Tibial nerve (tissue), 4 donors: ENCODE measurements around the gene MRPL38.
A peak's percentile ranks its signal among the peaks of the same experiment; 100 is the strongest.

ENCODE experiments used
- CTCF ChIP-seq, 5 experiments: fragments of 200-600 bp in 3 of 5; fragments of 450-650 bp in 2 of 5; sonication (generic) in 3 of 5; IDR thresholded peaks; one replicate each; pipeline ENCODE4 v1.5.1; 2016 to 2019; ENCODE audit warnings: antibody characterized with exemption in 5 of 5, mild to moderate bottlenecking in 3 of 5, moderate library complexity in 2 of 5
- EP300 ChIP-seq, 2 donors: sonication (generic); formaldehyde crosslinking; IDR thresholded peaks; one replicate each; pipeline ENCODE4 v1.6.1; 2017; ENCODE audit warnings: antibody characterized with exemption in 2 of 2, mild to moderate bottlenecking in 1 of 2

- TF ChIP-seq CTCF (IDR thresholded peaks at IDR 0.05), result peak; percentile 38 to 69 (median 51)
- no peak for TF ChIP-seq EP300 (IDR thresholded peaks at IDR 0.05)
These were observed 26.9 kb downstream of the MRPL38 start for GRCh38 chr17:75877752-75878173.
